CD4-positive, alpha-beta T cell (primary cell): ENCODE measurements around the gene MRPL51. TPM values are rescaled to one million over a fixed set of nuclear protein-coding genes. Genes with fewer than 3 reads are reported as not detected.

Experiments used
- ATAC-seq: fragments of 200-7000 bp; cut with Tn5 transposase; one replicate; pipeline ENCODE4 v1.10.0; 2022; ENCODE audit warnings: mild to moderate bottlenecking; ENCODE audit not compliant: poor library complexity
- CTCF ChIA-PET: fragments of 350-600 bp; sonication (Branson Sonifier 250); formaldehyde crosslinking; loops from one replicate; lab custom pipeline; 2021; ENCODE audit warnings: antibody characterized with exemption, inconsistent platforms; lab: Charles Lee
- POLR2A ChIA-PET: fragments of 350-600 bp; sonication (Branson Sonifier 250); formaldehyde crosslinking; loops from one replicate; lab custom pipeline; 2021; ENCODE audit warnings: antibody characterized with exemption, inconsistent platforms; lab: Charles Lee
- DNase-seq, 14 experiments: peaks; one replicate each; pipeline ENCODE4 v3.0.0-alpha.2; 2013 to 2020; ENCODE audit warnings: mixed read lengths in 2 of 14
- H3K27ac ChIP-seq, 2 donors: one replicate each; pipeline versions ENCODE4 v1.5.1 to v1.7.0; 2013; ENCODE audit warnings: low read length in 2 of 2, low read depth in 1 of 2, mild to moderate bottlenecking in 1 of 2
- H3K27me3 ChIP-seq, 2 experiments: 1 replicate in 1 of 2; 2 replicates in 1 of 2; pipeline versions ENCODE4 v1.6.1 to v1.7.0; 2013; ENCODE audit warnings: low read length in 2 of 2, control low read depth in 1 of 2, mild to moderate bottlenecking in 1 of 2, moderate library complexity in 1 of 2; ENCODE audit not compliant: insufficient read depth in 2 of 2, control insufficient read depth in 1 of 2
- H3K36me3 ChIP-seq: one replicate; pipeline ENCODE4 v1.6.1; 2013; ENCODE audit warnings: low read length, control low read depth; ENCODE audit not compliant: insufficient read depth
- H3K4me1 ChIP-seq: one replicate; pipeline ENCODE4 v1.6.1; 2013; ENCODE audit warnings: low read length, control low read depth; ENCODE audit not compliant: insufficient read depth
- H3K4me3 ChIP-seq: one replicate; pipeline ENCODE4 v1.5.1; 2013; ENCODE audit warnings: mild to moderate bottlenecking, low read length, moderate library complexity
- H3K9me3 ChIP-seq, 2 experiments: 1 replicate in 1 of 2; 2 replicates in 1 of 2; pipeline versions ENCODE4 v1.6.1 to v1.7.0; 2013; ENCODE audit warnings: low read length in 2 of 2, mild to moderate bottlenecking in 2 of 2, control low read depth in 1 of 2, moderate library complexity in 1 of 2; ENCODE audit not compliant: control insufficient read depth in 1 of 2, insufficient read depth in 1 of 2
- H3K27ac Mint-ChIP-seq: one replicate; pipeline ENCODE4 v1.8.0; 2020; ENCODE audit warnings: mixed read lengths
- H3K27me3 Mint-ChIP-seq: one replicate; pipeline ENCODE4 v1.8.0; 2021; ENCODE audit warnings: mixed read lengths
- H3K36me3 Mint-ChIP-seq: one replicate; pipeline ENCODE4 v1.8.0; 2021; ENCODE audit warnings: low read depth, mixed read lengths
- H3K4me1 Mint-ChIP-seq: one replicate; pipeline ENCODE4 v1.8.0; 2021; ENCODE audit warnings: low read depth, mixed read lengths
- H3K4me3 Mint-ChIP-seq: one replicate; pipeline ENCODE4 v1.8.0; 2020; ENCODE audit warnings: mild to moderate bottlenecking, mixed read lengths
- H3K9me3 Mint-ChIP-seq: one replicate; pipeline ENCODE4 v1.8.0; 2020; ENCODE audit warnings: mixed read lengths
- intact Hi-C, 2 experiments: fragments of 100-400 bp; cut with DNase I in 1 of 2; cut with micrococcal nuclease in 1 of 2; formaldehyde crosslinking; loops; one replicate each; pipeline versions ENCODE4 v1.15.1 to v1.9.0; 2023 to 2025; cut with DNase I, micrococcal nuclease
- total RNA-seq, 174 experiments: library from RNA in 2 of 174; stranded (reverse) in 2 of 174; gene quantifications; one replicate each; pipeline ENCODE4 v1.2.3 and lab custom pipeline; 2021 to 2026
- TF ChIP-seq, protein P1 (sequence below): fragments of 200-600 bp; IDR thresholded peaks from one replicate; pipeline ENCODE4 v1.8.0; 2022; ENCODE audit warnings: antibody characterized with exemption, mild to moderate bottlenecking

The MRPL51 gene
- total RNA-seq, 2 experiments from 2014 or later: 15.1 to 16.7 TPM

DNA sequence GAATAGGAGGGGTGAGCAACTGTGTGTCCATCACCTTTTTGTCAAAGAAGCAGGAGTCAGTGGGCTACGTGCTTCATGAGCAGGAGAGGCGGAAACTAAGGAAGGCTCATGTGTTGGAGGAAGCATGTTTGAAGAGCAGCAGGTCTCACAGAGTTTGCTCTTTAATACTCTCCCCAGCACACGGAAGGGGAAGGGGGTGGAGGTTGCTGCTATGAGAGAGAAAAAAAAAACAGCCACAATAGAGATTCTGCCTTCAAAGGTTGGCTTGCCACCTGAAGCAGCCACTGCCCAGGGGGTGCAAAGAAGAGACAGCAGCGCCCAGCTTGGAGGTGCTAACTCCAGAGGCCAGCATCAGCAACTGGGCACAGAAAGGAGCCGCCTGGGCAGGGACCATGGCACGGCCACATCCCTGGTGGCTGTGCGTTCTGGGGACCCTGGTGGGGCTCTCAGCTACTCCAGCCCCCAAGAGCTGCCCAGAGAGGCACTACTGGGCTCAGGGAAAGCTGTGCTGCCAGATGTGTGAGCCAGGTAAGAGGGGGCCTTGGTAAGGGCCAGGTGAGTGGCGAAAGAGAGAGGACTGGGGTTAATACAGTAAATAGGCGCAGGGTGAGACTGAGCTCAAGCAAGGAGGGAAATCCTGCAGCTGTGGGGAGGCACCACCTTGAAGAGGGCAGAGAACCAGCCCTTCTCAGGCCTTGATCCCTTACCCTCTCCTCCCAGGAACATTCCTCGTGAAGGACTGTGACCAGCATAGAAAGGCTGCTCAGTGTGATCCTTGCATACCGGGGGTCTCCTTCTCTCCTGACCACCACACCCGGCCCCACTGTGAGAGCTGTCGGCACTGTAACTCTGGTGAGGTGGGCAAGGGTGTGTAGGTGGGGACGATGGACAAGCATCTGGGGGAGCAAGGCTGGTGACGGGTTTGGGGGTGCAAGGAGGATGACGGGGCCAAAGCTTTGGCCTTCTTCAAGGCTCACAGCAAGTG lies 48.1 kb downstream of the MRPL51 start, which contains the start of gene CD27:
TSS of gene CD27 (plus strand) at position 252 of the 985 bp plus-strand sequence. CDS start at position 393, 141 bp downstream.
- H3K36me3 Mint-ChIP-seq: peaks cover 40% of the 10 kb centered on the region
- H3K27ac Mint-ChIP-seq: peak within 1 kb of the TSS; percentile 97
- H3K27me3 Mint-ChIP-seq: no peaks in the 10 kb centered on the region
- Histone ChIP-seq H3K27me3 (no peaks in the 10 kb centered on the region), H3K27ac (peak within 1 kb of the TSS; percentile 65 to 79), H3K4me1 (peaks cover 66% of the 10 kb centered on the region), H3K36me3 (peaks cover 16% of the 10 kb centered on the region), H3K4me3 (peak within 1 kb of the TSS; percentile 67), H3K9me3 (no peaks in the 10 kb centered on the region)
- POLR2A ChIA-PET: interaction anchor here (0.6 to 11.1 kb wide), 8 partner anchors 11 to 244 kb away, joined by 4 to 203 read pairs (median 30); partner anchors contain the start of genes GAPDH, MRPL51, TAPBPL and VAMP1
- DNase-seq (peak in 8 of 14 experiments; percentile 37 to 78 (median 64)), ATAC-seq (peak; percentile 82)
- TF ChIP-seq, protein P1, sequence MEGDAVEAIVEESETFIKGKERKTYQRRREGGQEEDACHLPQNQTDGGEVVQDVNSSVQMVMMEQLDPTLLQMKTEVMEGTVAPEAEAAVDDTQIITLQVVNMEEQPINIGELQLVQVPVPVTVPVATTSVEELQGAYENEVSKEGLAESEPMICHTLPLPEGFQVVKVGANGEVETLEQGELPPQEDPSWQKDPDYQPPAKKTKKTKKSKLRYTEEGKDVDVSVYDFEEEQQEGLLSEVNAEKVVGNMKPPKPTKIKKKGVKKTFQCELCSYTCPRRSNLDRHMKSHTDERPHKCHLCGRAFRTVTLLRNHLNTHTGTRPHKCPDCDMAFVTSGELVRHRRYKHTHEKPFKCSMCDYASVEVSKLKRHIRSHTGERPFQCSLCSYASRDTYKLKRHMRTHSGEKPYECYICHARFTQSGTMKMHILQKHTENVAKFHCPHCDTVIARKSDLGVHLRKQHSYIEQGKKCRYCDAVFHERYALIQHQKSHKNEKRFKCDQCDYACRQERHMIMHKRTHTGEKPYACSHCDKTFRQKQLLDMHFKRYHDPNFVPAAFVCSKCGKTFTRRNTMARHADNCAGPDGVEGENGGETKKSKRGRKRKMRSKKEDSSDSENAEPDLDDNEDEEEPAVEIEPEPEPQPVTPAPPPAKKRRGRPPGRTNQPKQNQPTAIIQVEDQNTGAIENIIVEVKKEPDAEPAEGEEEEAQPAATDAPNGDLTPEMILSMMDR: no peak
- CTCF ChIA-PET: interaction anchor here (1.0 to 4.9 kb wide), 4 partner anchors 11 to 21 kb away, joined by 3 to 27 read pairs (median 5); no protein-coding TSS in a partner anchor
- H3K4me1 Mint-ChIP-seq: peaks cover 66% of the 10 kb centered on the region
- H3K4me3 Mint-ChIP-seq: peak within 1 kb of the TSS; percentile 98
- intact Hi-C loops: loop anchor here in 1 of 2 experiments (2.0 kb wide), 2 partner anchors 18 kb away; no protein-coding TSS in a partner anchor
- no peaks in the 10 kb centered on the region for H3K9me3 Mint-ChIP-seq

DNA sequence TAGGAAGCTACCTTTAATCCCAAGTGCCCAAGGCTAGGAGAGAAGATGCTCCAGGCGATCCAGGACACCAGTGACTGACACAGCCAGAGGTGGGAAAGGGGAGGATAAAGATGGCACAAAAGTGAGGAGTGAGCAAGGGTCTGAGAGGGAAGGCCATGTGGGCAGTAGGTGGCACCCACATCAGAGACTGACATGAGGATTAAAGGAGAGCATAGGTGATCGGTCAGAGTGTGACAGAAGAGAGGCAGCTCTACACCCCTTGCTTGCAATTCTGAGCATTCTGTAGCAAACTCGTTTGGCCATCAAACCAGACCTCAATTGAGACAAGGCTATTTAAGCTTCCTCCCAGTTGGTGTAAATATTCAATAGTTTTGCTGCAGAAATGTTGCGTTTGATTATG lies 49.0 kb downstream of the MRPL51 start:
- Histone ChIP-seq H3K27me3 (no peaks in the 10 kb centered on the region), H3K4me1 (peaks cover 59% of the 10 kb centered on the region), H3K4me3 (peak overlapping the region; percentile 67), H3K27ac (peak overlapping the region; percentile 64 to 65), H3K36me3 (peaks cover 12% of the 10 kb centered on the region), H3K9me3 (no peaks in the 10 kb centered on the region)
- TF ChIP-seq, protein P1: no peak
- H3K27me3 Mint-ChIP-seq: no peaks in the 10 kb centered on the region
- CTCF ChIA-PET: interaction anchor here (1.0 to 4.9 kb wide), 5 partner anchors 10 to 22 kb away, joined by 3 to 27 read pairs (median 6); no protein-coding TSS in a partner anchor
- H3K4me3 Mint-ChIP-seq: peak overlapping the region; percentile 98
- peaks cover 36% of the 10 kb centered on the region for H3K36me3 Mint-ChIP-seq
- no peaks in the 10 kb centered on the region for H3K9me3 Mint-ChIP-seq
- POLR2A ChIA-PET: interaction anchor here (0.9 to 11.1 kb wide), 9 partner anchors 10 to 111 kb away, joined by 3 to 203 read pairs (median 29); partner anchors contain the start of genes GAPDH, MRPL51, TAPBPL and VAMP1
- peak overlapping the region; percentile 97 for H3K27ac Mint-ChIP-seq
- ATAC-seq: no peak
- DNase-seq: peak in 1 of 14 experiments; percentile 16
- intact Hi-C loops: loop anchor here in 1 of 2 experiments (2.0 kb wide), 2 partner anchors 17 to 19 kb away; no protein-coding TSS in a partner anchor
- peaks cover 63% of the 10 kb centered on the region for H3K4me1 Mint-ChIP-seq

DNA sequence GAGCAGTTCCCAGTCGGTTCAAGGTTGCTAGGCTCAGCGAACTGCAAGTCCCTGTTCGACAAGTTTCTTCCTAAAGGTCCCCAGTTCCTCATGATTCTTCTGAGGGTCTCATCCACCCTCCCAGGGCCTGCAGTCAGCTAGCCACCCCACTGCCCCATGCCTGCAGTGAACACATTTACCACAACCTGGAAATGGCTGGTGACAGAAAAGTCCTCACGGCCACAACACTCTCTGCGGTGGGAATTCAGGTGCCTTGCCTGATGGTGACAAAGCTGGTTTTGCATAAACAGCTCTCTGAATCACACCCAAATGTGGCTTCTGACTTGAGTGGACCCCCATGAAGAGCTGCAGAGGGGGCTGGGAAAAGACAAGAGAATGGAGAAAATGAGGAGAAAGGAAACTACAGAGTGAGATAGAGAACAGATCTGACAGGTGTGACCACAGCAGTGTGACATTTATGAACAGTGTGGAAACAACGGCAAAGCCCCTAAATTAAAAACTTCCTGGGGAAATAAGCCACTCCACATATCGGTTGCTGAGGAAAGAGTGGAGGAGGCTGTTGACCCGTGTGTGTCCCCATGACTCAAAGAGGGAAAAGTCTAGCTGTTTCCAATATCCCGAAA lies 49.6 kb downstream of the MRPL51 start:
- H3K27ac ChIP-seq: peak overlapping the region; percentile 64 to 65

More for the DNA sequence above, 49.6 kb downstream of the MRPL51 start:
- H3K36me3 Mint-ChIP-seq: peaks cover 36% of the 10 kb centered on the region
- no peaks in the 10 kb centered on the region for H3K9me3 Mint-ChIP-seq
- ATAC-seq: no peak
- H3K4me1 Mint-ChIP-seq: peaks cover 63% of the 10 kb centered on the region
- Histone ChIP-seq H3K4me3 (no peak overlapping the region), H3K9me3 (no peaks in the 10 kb centered on the region), H3K27me3 (no peaks in the 10 kb centered on the region), H3K36me3 (peaks cover 12% of the 10 kb centered on the region), H3K4me1 (peaks cover 56% of the 10 kb centered on the region)
- POLR2A ChIA-PET: interaction anchor here (0.9 to 11.1 kb wide), 10 partner anchors 9 to 111 kb away, joined by 3 to 203 read pairs (median 16); partner anchors contain the start of genes GAPDH, MRPL51, TAPBPL and VAMP1
- no peaks in the 10 kb centered on the region for H3K27me3 Mint-ChIP-seq
- H3K4me3 Mint-ChIP-seq: peak overlapping the region; percentile 98
- CTCF ChIA-PET: interaction anchor here (1.0 to 4.9 kb wide), 6 partner anchors 9 to 94 kb away, joined by 3 to 27 read pairs (median 5); no protein-coding TSS in a partner anchor
- intact Hi-C loops: loop anchor here in 1 of 2 experiments (1.0 kb wide), 1 partner anchor 13 kb away; no protein-coding TSS in a partner anchor
- TF ChIP-seq, protein P1: no peak
- peak in 3 of 14 experiments; percentile 32 to 47 (median 44) for DNase-seq
- peak overlapping the region; percentile 97 for H3K27ac Mint-ChIP-seq
